Mammary epithelial cell (primary cell): ENCODE results near the gene GRPEL2.

Source experiments
- EZH2 ChIP-seq: IDR thresholded peaks from 2 replicates; pipeline ENCODE4 v1.6.1; 2012; ENCODE audit warnings: low read length, inconsistent platforms, borderline replicate concordance
- TF ChIP-seq, protein P1 (sequence below), 2 donors: IDR thresholded peaks in 1 of 2; conservative IDR thresholded peaks in 1 of 2; 2 replicates each; pipeline ENCODE4 v1.5.1; 2011 to 2012; ENCODE audit warnings: inconsistent platforms in 2 of 2, low read length in 2 of 2, mild to moderate bottlenecking in 2 of 2, control low read depth in 1 of 2, low read depth in 1 of 2; ENCODE audit not compliant: insufficient read depth in 1 of 2; ENCODE audit errors: extremely low read depth in 1 of 2

DNA sequence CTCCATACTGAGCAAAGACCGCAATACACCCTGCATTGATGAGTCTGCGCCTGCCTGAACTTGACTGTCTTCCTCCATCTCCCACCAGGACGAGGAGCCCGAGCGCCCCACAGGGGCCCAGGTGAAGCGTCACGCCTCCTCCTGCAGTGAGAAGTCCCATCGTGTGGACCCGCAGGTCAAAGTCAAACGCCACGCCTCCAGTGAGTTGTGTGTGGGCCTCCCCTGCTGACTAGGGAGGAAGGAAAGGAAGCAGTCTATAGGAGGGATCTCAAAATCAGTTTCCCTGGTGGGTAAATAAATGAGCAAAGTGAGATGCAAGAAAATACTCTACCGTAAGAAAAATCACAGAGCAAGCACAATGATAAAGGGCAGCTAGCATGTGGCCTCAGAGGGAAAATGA is 22.8 kb upstream of the GRPEL2 start:
- TF ChIP-seq, protein P1, sequence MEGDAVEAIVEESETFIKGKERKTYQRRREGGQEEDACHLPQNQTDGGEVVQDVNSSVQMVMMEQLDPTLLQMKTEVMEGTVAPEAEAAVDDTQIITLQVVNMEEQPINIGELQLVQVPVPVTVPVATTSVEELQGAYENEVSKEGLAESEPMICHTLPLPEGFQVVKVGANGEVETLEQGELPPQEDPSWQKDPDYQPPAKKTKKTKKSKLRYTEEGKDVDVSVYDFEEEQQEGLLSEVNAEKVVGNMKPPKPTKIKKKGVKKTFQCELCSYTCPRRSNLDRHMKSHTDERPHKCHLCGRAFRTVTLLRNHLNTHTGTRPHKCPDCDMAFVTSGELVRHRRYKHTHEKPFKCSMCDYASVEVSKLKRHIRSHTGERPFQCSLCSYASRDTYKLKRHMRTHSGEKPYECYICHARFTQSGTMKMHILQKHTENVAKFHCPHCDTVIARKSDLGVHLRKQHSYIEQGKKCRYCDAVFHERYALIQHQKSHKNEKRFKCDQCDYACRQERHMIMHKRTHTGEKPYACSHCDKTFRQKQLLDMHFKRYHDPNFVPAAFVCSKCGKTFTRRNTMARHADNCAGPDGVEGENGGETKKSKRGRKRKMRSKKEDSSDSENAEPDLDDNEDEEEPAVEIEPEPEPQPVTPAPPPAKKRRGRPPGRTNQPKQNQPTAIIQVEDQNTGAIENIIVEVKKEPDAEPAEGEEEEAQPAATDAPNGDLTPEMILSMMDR (conservative IDR thresholded peaks at IDR 0.05 in 1 of 2, IDR thresholded peaks at IDR 0.05 in 1 of 2; ENCODE audit: extremely low read depth in 1 of 2, insufficient read depth in 1 of 2, low read depth in 1 of 2, low read length in 2 of 2) = no peak
- no peak for TF ChIP-seq EZH2
